K562 (cell line): ENCODE results near the gene PCDHB7. TPM values are rescaled to one million over a fixed set of nuclear protein-coding genes. Genes with fewer than 3 reads are reported as not detected.

Source experiments
- ATAC-seq: fragments of 200-7000 bp; cut with Tn5 transposase; 3 replicates; pipeline ENCODE4 v1.9.1; 2020; ENCODE audit warnings: moderate library complexity
- BruUV-seq: library from RNA; stranded (reverse); fragments of 400-500 nt; replicated peaks from 2 replicates; lab custom pipeline; 2021; lab: Mats Ljungman, UMichigan
- CTCF ChIA-PET: fragments of 300-600 bp; formaldehyde crosslinking; extraction: SDS; loops from one replicate; lab custom pipeline; 2021; ENCODE audit warnings: low intra/inter-chr PET ratio; lab: Yijun Ruan, JAX
- POLR2A ChIA-PET: fragments of 300-600, 350-650 bp; sonication (Branson Sonifier 250); formaldehyde crosslinking; extraction: SDS; loops from one replicate; lab custom pipeline; 2021; ENCODE audit warnings: antibody characterized with exemption, inconsistent platforms; lab: Yijun Ruan, JAX
- DNase-seq, 4 experiments: peaks; one replicate each; pipeline versions ENCODE4 v3.0.0 to v3.0.0-alpha.2; 2011 to 2018; ENCODE audit warnings: low spot score in 3 of 4, mixed read lengths in 3 of 4; ENCODE audit errors: extremely low read depth in 1 of 4
- FAIRE-seq: peaks from 2 replicates; lab custom pipeline; 2011; peaks lifted over from hg19 to GRCh38; lab: Jason Lieb, UNC
- H2AFZ ChIP-seq: 2 replicates; pipeline ENCODE4 v1.6.0; 2011; ENCODE audit warnings: low read depth, low read length, control low read depth, inconsistent platforms
- H3K27ac ChIP-seq: fragments of 200-600 bp; 3 replicates; pipeline ENCODE4 v1.8.0; 2011; ENCODE audit warnings: low read depth, mild to moderate bottlenecking, control low read depth, inconsistent platforms, low read length, moderate library complexity, mixed read lengths; ENCODE audit errors: extremely low read depth
- H3K27me3 ChIP-seq, 2 experiments: fragments of 300-600 bp in 1 of 2; 2 replicates in 1 of 2; 3 replicates in 1 of 2; pipeline versions ENCODE4 v1.6.0 to v1.8.0; 2011; ENCODE audit warnings: inconsistent platforms in 2 of 2, low read length in 2 of 2, mild to moderate bottlenecking in 1 of 2, mixed read lengths in 1 of 2, moderate library complexity in 1 of 2; ENCODE audit not compliant: control insufficient read depth in 2 of 2, insufficient read depth in 2 of 2
- H3K36me3 ChIP-seq: fragments of 300-600 bp; 3 replicates; pipeline ENCODE4 v1.8.0; 2011; ENCODE audit warnings: mild to moderate bottlenecking, low read length, inconsistent platforms; ENCODE audit not compliant: control insufficient read depth, insufficient read depth
- H3K4me1 ChIP-seq, 2 experiments: fragments of 200-600 bp in 1 of 2; replicated peaks in 1 of 2; 2 replicates in 1 of 2; 3 replicates in 1 of 2; pipeline versions ENCODE4 v1.5.1 to v1.8.0; 2011; ENCODE audit warnings: inconsistent platforms in 2 of 2, low read length in 2 of 2, mild to moderate bottlenecking in 1 of 2, mixed read lengths in 1 of 2, moderate library complexity in 1 of 2; ENCODE audit not compliant: control insufficient read depth in 2 of 2, insufficient read depth in 2 of 2
- H3K4me2 ChIP-seq: 2 replicates; pipeline ENCODE4 v1.6.1; 2011; ENCODE audit warnings: low read length, control low read depth, inconsistent platforms, mixed read lengths; ENCODE audit not compliant: insufficient read depth
- H3K4me3 ChIP-seq: fragments of 200-600 bp; sonication (generic), shearing (Covaris generic); 2 replicates; pipeline ENCODE4 v1.5.1; 2016; ENCODE audit warnings: control low read depth, inconsistent platforms
- H3K79me2 ChIP-seq: fragments of 200-600 bp; 3 replicates; pipeline ENCODE4 v1.8.0; 2011; ENCODE audit warnings: low read length, inconsistent platforms; ENCODE audit not compliant: control insufficient read depth, insufficient read depth
- H3K9ac ChIP-seq, 2 experiments: 2 replicates each; pipeline versions ENCODE4 v1.6.0 to v1.6.1; 2011; ENCODE audit warnings: low read depth in 2 of 2, low read length in 2 of 2, control low read depth in 1 of 2, inconsistent platforms in 1 of 2, mild to moderate bottlenecking in 1 of 2, mixed read lengths in 1 of 2; ENCODE audit not compliant: insufficient read depth in 1 of 2
- H3K9me1 ChIP-seq: one replicate; pipeline ENCODE4 v1.6.0; 2011; ENCODE audit warnings: inconsistent platforms, mild to moderate bottlenecking, low read length, moderate library complexity; ENCODE audit not compliant: control insufficient read depth, insufficient read depth
- H3K9me3 ChIP-seq: replicated peaks from 2 replicates; pipeline ENCODE4 v1.5.1; 2011; ENCODE audit warnings: low read depth, low read length, inconsistent platforms; ENCODE audit not compliant: control insufficient read depth, insufficient read depth
- H4K20me1 ChIP-seq: replicated peaks from 2 replicates; pipeline ENCODE4 v1.6.1; 2011; ENCODE audit warnings: low read length, inconsistent platforms, mixed read lengths; ENCODE audit not compliant: control insufficient read depth, insufficient read depth
- CC2D1A ChIP-seq: fragments of 450-650 bp; IDR thresholded peaks from 2 replicates; pipeline ENCODE4 v1.6.1; 2017; ENCODE audit warnings: mild to moderate bottlenecking
- ID3 ChIP-seq, 2 experiments: fragments of 250-450 bp in 1 of 2; fragments of 450-650 bp in 1 of 2; sonication (Bioruptor Pico) in 1 of 2; IDR thresholded peaks; 2 replicates each; pipeline versions ENCODE4 v1.6.1 to v1.8.0; 2016 to 2021; ENCODE audit warnings: mild to moderate bottlenecking in 2 of 2, moderate library complexity in 2 of 2, missing compliant biosample characterization in 1 of 2, missing genetic modification characterization in 1 of 2
- JUN ChIP-seq, 2 experiments: sonication (generic) in 1 of 2; formaldehyde crosslinking in 1 of 2; IDR thresholded peaks; 2 replicates each; pipeline versions ENCODE4 v1.6.1 to v1.8.0; 2012 to 2022; ENCODE audit warnings: borderline replicate concordance in 2 of 2, mild to moderate bottlenecking in 2 of 2, improper control_type of control experiment in 1 of 2, low read depth in 1 of 2, low read length in 1 of 2, missing genetic modification reagents in 1 of 2
- NONO ChIP-seq, 2 experiments: fragments of 200-400 bp in 1 of 2; fragments of 450-650 bp in 1 of 2; formaldehyde crosslinking in 1 of 2; IDR thresholded peaks; 2 replicates each; pipeline ENCODE4 v1.6.1; 2017; ENCODE audit warnings: low read depth in 2 of 2, mild to moderate bottlenecking in 2 of 2, moderate library complexity in 2 of 2, low read length in 1 of 2
- TAF7 ChIP-seq: fragments of 450-650 bp; IDR thresholded peaks from 2 replicates; pipeline ENCODE4 v1.6.1; 2016; ENCODE audit warnings: missing genetic modification characterization, missing compliant biosample characterization
- ZNF445 ChIP-seq: fragments of 250-450 bp; sonication (Bioruptor Pico); IDR thresholded peaks from 2 replicates; pipeline ENCODE4 v1.4.0; 2020; ENCODE audit warnings: low read depth, mild to moderate bottlenecking, moderate library complexity
- ZNF707 ChIP-seq: fragments of 250-450 bp; sonication (Bioruptor Pico); conservative IDR thresholded peaks from 2 replicates; pipeline ENCODE4 v1.8.0; 2022; ENCODE audit warnings: inconsistent platforms, mild to moderate bottlenecking, moderate library complexity
- WGBS: fragments of 100-300 bp; shearing (Covaris generic); methylation state at CpG from one replicate; pipeline ENCODE4 v1.1.6; 2016; ENCODE audit warnings: low coverage, mixed read lengths; ENCODE audit not compliant: insufficient coverage; ENCODE audit errors: missing lambda C conversion rate; 5-methylcytosine and 5-hydroxymethylcytosine counted together
- in situ Hi-C: fragments of 300-500 bp; cut with MboI; formaldehyde crosslinking; loops from 4 replicates; pipeline ENCODE4 v1.15.0; 2018; ENCODE audit warnings: inconsistent platforms, mixed read lengths
- intact Hi-C: fragments of 100-400 bp; cut with micrococcal nuclease; formaldehyde crosslinking; loops from 2 replicates; pipeline ENCODE4 v1.14.2; 2022
- polyA plus RNA-seq, 8 experiments: library from polyadenylated mRNA; depleted of rRNA in 4 of 8; stranded (reverse) in 5 of 8; unstranded in 3 of 8; fragments of >200 nt; fragmentation: Nextera tagmentation in 2 of 8; fragmentation: Illumina TruSeq in 1 of 8; extraction: Ambion mirVana in 2 of 8; extraction: Trizol in 1 of 8; gene quantifications; 2 replicates each; pipeline versions ENCODE4 v1.2.1 to v1.2.3, GENCODE V29; 2011 to 2014; ENCODE audit warnings: inconsistent platforms in 1 of 8, missing spikeins in 1 of 8
- total RNA-seq, 7 experiments: library from RNA; depleted of rRNA in 6 of 7; stranded (reverse); fragments of >200 nt in 6 of 7; fragmentation: Illumina TruSeq in 2 of 7; extraction: Trizol in 2 of 7; gene quantifications; 2 replicates each; pipeline versions ENCODE4 v1.2.1 to v1.2.3, GENCODE V29; 2011 to 2021; ENCODE audit warnings: low replicate concordance in 1 of 7
- TF ChIP-seq, protein P1 (sequence below): fragments of 250-450 bp; sonication (Bioruptor Pico); IDR thresholded peaks from 2 replicates; pipeline ENCODE4 v1.8.0; 2022; ENCODE audit warnings: inconsistent platforms

Gene PCDHB7
- total and polyA plus RNA-seq, 9 of the 15 experiments (the other 6 are each of a cell fraction or from before 2014, with no cell fraction given): not detected

- DNase-seq (no peak), FAIRE-seq (no peak), ATAC-seq (no peak)
- Histone ChIP-seq H3K9me1 (no peaks in the 10 kb centered on the region), H3K27ac (no peak overlapping the region), H3K36me3 (no peaks in the 10 kb centered on the region), H3K4me1 (no peaks in the 10 kb centered on the region), H3K4me3 (no peak overlapping the region), H3K4me2 (no peak overlapping the region), H3K9ac (no peak overlapping the region), H2AFZ (no peak overlapping the region), H3K9me3 (no peaks in the 10 kb centered on the region), H4K20me1 (no peaks in the 10 kb centered on the region), H3K27me3 (no peaks in the 10 kb centered on the region; a peak in 1 of 5 replicates), H3K79me2 (no peaks in the 10 kb centered on the region)
- ChIA-PET CTCF (no interaction called here), POLR2A (no interaction called here)
- BruUV-seq: no TSS peak
- 0% methylated on average over 1 of the region's 1 CpG for WGBS
- TF ChIP-seq JUN (IDR thresholded peaks at IDR 0.05; ENCODE audit: borderline replicate concordance, low read depth, low read length) (no peak), JUN (CRISPR knock-in tag; IDR thresholded peaks at IDR 0.05; ENCODE audit: borderline replicate concordance) (no peak), TAF7 (tag) (no peak), NONO (IDR thresholded peaks at IDR 0.05; ENCODE audit: low read depth in 2 of 2, low read length in 1 of 2) (no peak), CC2D1A (no peak), ID3 (CRISPR knock-in tag; IDR thresholded peaks at IDR 0.05) (no peak), ID3 (tag; IDR thresholded peaks at IDR 0.05) (no peak), ZNF445 (CRISPR knock-in tag) (no peak), ZNF707 (CRISPR knock-in tag) (no peak)
- TF ChIP-seq, protein P1, sequence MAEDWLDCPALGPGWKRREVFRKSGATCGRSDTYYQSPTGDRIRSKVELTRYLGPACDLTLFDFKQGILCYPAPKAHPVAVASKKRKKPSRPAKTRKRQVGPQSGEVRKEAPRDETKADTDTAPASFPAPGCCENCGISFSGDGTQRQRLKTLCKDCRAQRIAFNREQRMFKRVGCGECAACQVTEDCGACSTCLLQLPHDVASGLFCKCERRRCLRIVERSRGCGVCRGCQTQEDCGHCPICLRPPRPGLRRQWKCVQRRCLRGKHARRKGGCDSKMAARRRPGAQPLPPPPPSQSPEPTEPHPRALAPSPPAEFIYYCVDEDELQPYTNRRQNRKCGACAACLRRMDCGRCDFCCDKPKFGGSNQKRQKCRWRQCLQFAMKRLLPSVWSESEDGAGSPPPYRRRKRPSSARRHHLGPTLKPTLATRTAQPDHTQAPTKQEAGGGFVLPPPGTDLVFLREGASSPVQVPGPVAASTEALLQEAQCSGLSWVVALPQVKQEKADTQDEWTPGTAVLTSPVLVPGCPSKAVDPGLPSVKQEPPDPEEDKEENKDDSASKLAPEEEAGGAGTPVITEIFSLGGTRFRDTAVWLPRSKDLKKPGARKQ (CRISPR knock-in tag): no peak
- in situ Hi-C loops (no loop called here), intact Hi-C loops (no loop called here)
These were observed 45.1 kb upstream of the PCDHB7 start for GRCh38 chr5:141127305-141127704.
